ENCODE data around the gene ITFG1. TPM values are rescaled to one million over a fixed set of nuclear protein-coding genes. Genes with fewer than 3 reads are reported as not detected.
A peak's percentile ranks its signal among the peaks of the same experiment; 100 is the strongest.

The ITFG1 gene
- total and polyA plus RNA-seq, 2 of the 13 experiments (the other 11 are each of a cell fraction or from before 2014, with no cell fraction given) = 74.5 to 150 TPM

DNA sequence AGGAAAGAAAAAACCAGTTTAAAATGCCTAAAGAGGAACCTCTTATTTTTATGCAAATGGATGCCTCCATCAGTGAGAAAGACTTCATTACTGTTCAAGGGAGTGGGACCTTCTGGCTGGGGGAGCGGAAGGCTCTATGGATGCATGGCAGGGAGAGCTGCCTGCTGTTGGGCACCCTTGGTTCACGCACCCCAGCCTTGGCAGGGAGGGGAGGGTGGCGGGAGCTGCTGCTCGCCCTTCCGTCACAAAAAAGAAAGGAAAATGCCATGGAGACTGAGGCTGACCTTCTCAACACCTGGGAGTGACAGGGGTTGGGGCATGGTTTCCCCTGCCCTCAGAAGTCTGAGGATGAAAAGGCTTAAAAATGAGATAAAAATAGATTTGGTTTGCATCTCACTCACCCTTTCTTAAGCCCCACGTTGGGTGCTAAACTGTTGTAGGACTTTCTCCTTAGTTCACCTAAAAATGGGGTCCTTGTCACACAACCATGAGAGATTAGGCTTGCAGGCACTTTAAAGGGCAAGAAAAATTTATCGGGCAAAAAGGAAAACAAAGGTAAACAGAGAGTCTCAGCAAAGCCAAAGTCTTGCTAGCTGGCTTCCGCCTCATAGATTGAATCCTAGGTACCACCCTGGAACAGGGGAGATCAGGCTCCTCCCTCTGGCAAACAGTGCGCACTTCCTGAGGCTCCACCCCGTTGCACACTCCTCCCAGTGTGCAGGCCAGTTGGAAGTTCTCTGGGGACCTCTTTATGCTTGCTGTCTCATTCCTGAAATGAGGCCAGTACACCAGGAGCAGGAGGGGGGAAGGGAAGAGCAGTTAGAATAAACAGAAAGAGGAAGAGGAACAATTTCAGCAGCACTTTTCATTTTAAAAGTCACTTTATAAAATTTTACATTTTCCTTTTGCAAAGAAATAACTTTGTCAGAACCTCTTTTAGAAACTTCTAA is 31.8 kb upstream of the ITFG1 start (continued):
- TF ChIP-seq REL (CRISPR knock-in tag; conservative IDR thresholded peaks at IDR 0.05) = no peak
- 0 out of 2 replicates have a peak, but pooled peaks have one; percentile 18 for TF ChIP-seq ZNF121 (CRISPR knock-in tag; IDR thresholded peaks at IDR 0.05)
- TF ChIP-seq, protein P1, sequence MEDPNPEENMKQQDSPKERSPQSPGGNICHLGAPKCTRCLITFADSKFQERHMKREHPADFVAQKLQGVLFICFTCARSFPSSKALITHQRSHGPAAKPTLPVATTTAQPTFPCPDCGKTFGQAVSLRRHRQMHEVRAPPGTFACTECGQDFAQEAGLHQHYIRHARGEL (CRISPR knock-in tag; IDR thresholded peaks at IDR 0.05) = no peak
- peak; percentile 73 for TF ChIP-seq MIER3 (CRISPR knock-in tag; IDR thresholded peaks at IDR 0.05; ENCODE audit: borderline replicate concordance)
- no peak for TF ChIP-seq U2AF1 (optimal IDR thresholded peaks at IDR 0.05; ENCODE audit: low read depth, low read length)
- TF ChIP-seq SMARCC2 (IDR thresholded peaks at IDR 0.05) = no peak
- TF ChIP-seq HHEX (CRISPR knock-in tag; IDR thresholded peaks at IDR 0.05) = no peak
- TF ChIP-seq ZNF563 (CRISPR knock-in tag; IDR thresholded peaks at IDR 0.05) = no peak
- TF ChIP-seq ZNF777 (CRISPR knock-in tag; IDR thresholded peaks at IDR 0.05) = no peak
- TF ChIP-seq MXI1 (IDR thresholded peaks at IDR 0.05; ENCODE audit: borderline replicate concordance, low read depth, low read length) = peak; percentile 29; the same call in 1 of the 3 replicates
- TF ChIP-seq, protein P2, sequence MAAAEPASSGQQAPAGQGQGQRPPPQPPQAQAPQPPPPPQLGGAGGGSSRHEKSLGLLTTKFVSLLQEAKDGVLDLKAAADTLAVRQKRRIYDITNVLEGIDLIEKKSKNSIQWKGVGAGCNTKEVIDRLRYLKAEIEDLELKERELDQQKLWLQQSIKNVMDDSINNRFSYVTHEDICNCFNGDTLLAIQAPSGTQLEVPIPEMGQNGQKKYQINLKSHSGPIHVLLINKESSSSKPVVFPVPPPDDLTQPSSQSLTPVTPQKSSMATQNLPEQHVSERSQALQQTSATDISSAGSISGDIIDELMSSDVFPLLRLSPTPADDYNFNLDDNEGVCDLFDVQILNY (CRISPR knock-in tag; conservative IDR thresholded peaks at IDR 0.05) = no peak
- TF ChIP-seq, protein P3, sequence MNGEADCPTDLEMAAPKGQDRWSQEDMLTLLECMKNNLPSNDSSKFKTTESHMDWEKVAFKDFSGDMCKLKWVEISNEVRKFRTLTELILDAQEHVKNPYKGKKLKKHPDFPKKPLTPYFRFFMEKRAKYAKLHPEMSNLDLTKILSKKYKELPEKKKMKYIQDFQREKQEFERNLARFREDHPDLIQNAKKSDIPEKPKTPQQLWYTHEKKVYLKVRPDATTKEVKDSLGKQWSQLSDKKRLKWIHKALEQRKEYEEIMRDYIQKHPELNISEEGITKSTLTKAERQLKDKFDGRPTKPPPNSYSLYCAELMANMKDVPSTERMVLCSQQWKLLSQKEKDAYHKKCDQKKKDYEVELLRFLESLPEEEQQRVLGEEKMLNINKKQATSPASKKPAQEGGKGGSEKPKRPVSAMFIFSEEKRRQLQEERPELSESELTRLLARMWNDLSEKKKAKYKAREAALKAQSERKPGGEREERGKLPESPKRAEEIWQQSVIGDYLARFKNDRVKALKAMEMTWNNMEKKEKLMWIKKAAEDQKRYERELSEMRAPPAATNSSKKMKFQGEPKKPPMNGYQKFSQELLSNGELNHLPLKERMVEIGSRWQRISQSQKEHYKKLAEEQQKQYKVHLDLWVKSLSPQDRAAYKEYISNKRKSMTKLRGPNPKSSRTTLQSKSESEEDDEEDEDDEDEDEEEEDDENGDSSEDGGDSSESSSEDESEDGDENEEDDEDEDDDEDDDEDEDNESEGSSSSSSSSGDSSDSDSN (CRISPR knock-in tag; IDR thresholded peaks at IDR 0.05) = no peak
- TF ChIP-seq CREM (IDR thresholded peaks at IDR 0.05) = 0 out of 2 replicates have a peak, but pooled peaks have one; percentile 25
- TF ChIP-seq CREM (CRISPR knock-in tag; IDR thresholded peaks at IDR 0.05) = no peak
- TF ChIP-seq ZNF501 (CRISPR knock-in tag; IDR thresholded peaks at IDR 0.05) = peak; percentile 58; the same call in 1 of the 2 replicates
- TF ChIP-seq RFXAP (CRISPR knock-in tag; IDR thresholded peaks at IDR 0.05; ENCODE audit: borderline replicate concordance) = no peak
- TF ChIP-seq, protein P4, sequence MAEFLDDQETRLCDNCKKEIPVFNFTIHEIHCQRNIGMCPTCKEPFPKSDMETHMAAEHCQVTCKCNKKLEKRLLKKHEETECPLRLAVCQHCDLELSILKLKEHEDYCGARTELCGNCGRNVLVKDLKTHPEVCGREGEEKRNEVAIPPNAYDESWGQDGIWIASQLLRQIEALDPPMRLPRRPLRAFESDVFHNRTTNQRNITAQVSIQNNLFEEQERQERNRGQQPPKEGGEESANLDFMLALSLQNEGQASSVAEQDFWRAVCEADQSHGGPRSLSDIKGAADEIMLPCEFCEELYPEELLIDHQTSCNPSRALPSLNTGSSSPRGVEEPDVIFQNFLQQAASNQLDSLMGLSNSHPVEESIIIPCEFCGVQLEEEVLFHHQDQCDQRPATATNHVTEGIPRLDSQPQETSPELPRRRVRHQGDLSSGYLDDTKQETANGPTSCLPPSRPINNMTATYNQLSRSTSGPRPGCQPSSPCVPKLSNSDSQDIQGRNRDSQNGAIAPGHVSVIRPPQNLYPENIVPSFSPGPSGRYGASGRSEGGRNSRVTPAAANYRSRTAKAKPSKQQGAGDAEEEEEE (CRISPR knock-in tag; IDR thresholded peaks at IDR 0.05; ENCODE audit: borderline replicate concordance) = no peak
- TF ChIP-seq, protein P5, sequence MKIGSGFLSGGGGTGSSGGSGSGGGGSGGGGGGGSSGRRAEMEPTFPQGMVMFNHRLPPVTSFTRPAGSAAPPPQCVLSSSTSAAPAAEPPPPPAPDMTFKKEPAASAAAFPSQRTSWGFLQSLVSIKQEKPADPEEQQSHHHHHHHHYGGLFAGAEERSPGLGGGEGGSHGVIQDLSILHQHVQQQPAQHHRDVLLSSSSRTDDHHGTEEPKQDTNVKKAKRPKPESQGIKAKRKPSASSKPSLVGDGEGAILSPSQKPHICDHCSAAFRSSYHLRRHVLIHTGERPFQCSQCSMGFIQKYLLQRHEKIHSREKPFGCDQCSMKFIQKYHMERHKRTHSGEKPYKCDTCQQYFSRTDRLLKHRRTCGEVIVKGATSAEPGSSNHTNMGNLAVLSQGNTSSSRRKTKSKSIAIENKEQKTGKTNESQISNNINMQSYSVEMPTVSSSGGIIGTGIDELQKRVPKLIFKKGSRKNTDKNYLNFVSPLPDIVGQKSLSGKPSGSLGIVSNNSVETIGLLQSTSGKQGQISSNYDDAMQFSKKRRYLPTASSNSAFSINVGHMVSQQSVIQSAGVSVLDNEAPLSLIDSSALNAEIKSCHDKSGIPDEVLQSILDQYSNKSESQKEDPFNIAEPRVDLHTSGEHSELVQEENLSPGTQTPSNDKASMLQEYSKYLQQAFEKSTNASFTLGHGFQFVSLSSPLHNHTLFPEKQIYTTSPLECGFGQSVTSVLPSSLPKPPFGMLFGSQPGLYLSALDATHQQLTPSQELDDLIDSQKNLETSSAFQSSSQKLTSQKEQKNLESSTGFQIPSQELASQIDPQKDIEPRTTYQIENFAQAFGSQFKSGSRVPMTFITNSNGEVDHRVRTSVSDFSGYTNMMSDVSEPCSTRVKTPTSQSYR (CRISPR knock-in tag; IDR thresholded peaks at IDR 0.05; ENCODE audit: borderline replicate concordance) = peak; percentile 95
- no peak for TF ChIP-seq CEBPB (IDR thresholded peaks at IDR 0.05; ENCODE audit: borderline replicate concordance, low read depth, low read length)
- TF ChIP-seq ZBTB1 (CRISPR knock-in tag; IDR thresholded peaks at IDR 0.05; ENCODE audit: borderline replicate concordance) = no peak

All from HepG2 (cell line).